ENCODE results near the gene SUB1.

DNA sequence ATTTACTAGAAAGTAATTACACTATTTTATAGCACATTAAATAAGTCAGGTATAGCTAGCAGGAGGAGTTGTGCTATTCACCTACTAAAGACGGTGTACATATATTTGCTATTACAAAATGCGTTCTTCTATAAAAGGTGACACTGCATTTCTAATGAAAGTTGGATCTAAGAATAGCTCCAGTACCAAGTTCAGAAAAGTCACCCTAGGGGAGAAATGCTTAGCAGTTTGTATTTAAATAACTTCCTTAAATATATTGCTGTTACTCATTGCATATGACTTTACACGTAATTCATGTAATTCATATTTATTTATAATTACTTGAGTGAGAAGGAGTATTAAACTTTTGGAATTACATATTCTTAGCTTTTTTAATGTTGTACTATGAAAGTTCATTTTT, 7.0 kb upstream of the SUB1 start:
- TF ChIP-seq, protein P1, sequence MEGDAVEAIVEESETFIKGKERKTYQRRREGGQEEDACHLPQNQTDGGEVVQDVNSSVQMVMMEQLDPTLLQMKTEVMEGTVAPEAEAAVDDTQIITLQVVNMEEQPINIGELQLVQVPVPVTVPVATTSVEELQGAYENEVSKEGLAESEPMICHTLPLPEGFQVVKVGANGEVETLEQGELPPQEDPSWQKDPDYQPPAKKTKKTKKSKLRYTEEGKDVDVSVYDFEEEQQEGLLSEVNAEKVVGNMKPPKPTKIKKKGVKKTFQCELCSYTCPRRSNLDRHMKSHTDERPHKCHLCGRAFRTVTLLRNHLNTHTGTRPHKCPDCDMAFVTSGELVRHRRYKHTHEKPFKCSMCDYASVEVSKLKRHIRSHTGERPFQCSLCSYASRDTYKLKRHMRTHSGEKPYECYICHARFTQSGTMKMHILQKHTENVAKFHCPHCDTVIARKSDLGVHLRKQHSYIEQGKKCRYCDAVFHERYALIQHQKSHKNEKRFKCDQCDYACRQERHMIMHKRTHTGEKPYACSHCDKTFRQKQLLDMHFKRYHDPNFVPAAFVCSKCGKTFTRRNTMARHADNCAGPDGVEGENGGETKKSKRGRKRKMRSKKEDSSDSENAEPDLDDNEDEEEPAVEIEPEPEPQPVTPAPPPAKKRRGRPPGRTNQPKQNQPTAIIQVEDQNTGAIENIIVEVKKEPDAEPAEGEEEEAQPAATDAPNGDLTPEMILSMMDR (IDR thresholded peaks at IDR 0.05; ENCODE audit: extremely low read depth in 1 of 2, insufficient read depth in 1 of 2, low read depth in 1 of 2, low read length in 2 of 2), result no peak
- no peak for TF ChIP-seq POLR2AphosphoS5 (IDR thresholded peaks at IDR 0.05; ENCODE audit: insufficient read depth, low read depth, low read length)
- no peak for TF ChIP-seq MYC (IDR thresholded peaks at IDR 0.05; ENCODE audit: low read depth, low read length)
- no peak for TF ChIP-seq POLR2A (IDR thresholded peaks at IDR 0.05; ENCODE audit: low read depth, low read length)
- TF ChIP-seq EZH2 (IDR thresholded peaks at IDR 0.05; ENCODE audit: borderline replicate concordance, low read depth, low read length, severe bottlenecking), result no peak
